NCI-H69 (cell line): ENCODE measurements around the gene PTPN13.

ENCODE experiments used
- DNase-seq: peaks from one replicate; lab custom pipeline; 2025; lab: John Stamatoyannopoulos, UW

Gene PTPN13

GRCh38 chr4:86592553-86593249, 1.4 kb upstream of the PTPN13 start:
- peak; percentile 58 for DNase-seq

DNA sequence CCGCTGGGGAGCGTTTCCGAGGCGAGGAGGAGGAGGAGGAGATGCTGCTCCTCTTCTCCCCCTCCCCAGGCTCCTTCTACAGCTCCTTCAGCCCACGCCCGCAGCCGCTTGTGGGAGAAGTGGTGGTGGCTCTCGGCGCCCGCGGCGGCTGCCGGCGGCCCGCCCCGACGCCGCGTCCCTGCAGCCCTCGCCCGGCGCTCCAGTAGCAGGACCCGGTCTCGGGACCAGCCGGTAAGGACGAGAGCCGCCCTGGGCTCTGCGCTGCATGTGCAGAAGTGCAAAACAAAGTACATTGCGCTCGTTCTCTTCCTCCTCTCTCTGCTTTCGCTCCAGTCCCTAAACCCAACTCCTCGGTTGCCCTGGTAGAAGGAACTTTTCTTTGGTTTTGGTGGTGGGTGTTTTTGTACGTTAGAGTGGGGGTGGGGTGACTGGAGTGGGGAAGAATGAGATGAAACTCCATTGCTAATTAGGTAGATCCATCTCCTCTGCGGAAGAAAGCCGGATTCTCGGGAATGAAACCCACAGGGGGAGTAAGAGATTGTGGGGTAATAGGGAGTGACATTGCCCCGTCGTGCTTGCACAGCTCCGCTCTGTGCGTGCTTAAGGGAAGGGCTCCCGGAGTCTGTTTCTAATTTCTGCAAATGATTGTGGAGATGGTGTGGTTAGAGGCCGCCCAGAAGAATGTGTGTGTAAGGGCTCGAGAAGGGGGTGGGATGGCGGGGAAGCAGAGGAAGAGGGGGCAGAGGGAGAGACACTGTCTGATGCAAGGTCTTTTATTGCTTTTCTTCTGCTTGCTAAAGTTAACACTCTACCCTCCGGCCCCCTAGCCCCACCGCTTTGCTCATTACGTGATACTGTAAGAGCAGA, 677 bp downstream of the PTPN13 start:
- DNase-seq = peak; percentile 74

DNA sequence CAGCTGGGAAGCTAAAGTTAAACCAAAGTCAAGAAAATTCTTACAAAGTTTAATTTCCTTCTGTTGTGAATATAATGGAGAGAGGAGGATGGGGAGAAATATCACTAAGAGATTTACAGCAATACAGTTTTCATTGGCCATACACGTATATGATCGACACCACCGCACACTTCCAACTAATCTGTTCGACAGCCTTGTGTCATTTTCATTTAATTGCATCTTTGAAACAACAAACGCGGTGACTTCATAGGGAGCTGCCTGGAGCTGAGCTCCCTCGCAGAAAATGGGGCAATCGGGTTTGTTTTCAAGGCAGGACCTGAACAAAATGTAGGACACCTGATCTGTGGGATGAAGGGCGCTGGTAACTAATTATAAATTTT, 1.3 kb downstream of the PTPN13 start:
- peak; percentile 63 for DNase-seq

DNA sequence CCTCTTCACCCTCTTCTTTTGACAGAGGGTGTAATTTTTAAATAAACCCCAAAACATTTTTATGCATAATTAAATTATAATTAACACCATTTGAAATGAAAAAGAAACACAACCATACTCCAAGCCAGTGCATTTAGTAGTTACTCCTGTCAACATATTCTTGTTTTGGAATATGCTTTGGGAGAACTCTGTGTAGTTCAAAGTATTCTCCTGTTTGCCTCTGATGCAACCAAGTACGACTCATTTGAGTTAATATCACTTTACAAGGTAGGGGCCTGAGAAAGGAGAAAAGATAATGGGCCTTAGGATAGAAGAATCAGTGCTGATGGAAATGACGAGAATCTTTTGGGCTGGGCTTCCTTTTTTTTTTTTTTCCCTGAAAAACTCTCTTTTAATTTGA, 2.7 kb downstream of the PTPN13 start:
- DNase-seq = peak; percentile 4

DNA sequence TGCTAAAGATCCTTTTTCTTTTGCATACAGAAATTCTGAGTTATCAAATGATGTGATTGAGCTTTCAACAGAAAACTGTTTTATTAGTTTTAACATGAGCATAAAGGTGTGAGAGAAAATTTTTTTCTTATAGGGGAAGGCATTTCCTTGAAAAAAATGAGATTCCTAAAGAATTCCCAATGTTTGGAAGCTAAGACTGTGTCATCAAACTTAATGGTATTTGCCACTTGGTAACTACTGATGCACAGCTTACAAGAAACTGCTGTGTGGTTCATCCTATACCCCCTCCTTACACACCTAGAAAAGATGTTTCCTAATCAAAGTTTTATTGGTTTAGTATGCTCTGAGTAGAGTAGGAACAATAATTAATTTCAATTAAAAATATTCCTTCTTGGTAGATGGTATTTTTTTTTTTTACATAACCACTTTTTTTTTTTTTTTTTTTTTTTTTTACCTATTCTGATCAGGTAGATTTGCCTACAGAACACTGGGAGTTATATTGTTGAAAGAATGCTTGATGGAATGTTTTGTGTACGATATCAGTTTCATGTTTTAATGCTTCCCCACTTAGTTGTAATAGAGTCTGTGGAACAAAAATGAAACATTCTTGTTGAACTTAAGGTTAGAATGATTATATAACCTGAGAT, 6.0 kb downstream of the PTPN13 start:
- DNase-seq = no peak

GRCh38 chr4:86603311-86603885, 9.3 kb downstream of the PTPN13 start:
- DNase-seq = no peak

DNA sequence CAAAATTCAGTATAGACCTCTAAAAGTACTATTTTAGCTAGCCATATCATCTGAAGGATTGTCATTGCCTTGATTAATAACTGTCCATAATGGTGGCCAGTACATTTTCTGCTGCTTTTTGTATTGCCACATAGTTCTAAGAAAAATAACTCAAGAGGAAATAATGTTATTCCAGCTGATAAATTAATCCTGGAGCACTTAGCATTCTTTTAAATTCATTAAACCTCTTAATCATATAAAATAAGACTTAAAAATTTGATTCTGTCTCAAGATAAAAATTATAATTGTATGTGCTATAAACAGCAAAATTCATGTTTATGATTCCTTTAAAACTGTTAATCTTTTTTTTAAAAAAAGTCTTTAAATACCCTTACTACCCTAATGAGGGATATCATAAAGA, 12.7 kb downstream of the PTPN13 start:
- no peak for DNase-seq

- DNase-seq = no peak
Observed at GRCh38 chr4:86608757-86609375, 14.8 kb downstream of the PTPN13 start.

- no peak for DNase-seq
Observed at GRCh38 chr4:86611757-86612156, 17.6 kb downstream of the PTPN13 start.

DNA sequence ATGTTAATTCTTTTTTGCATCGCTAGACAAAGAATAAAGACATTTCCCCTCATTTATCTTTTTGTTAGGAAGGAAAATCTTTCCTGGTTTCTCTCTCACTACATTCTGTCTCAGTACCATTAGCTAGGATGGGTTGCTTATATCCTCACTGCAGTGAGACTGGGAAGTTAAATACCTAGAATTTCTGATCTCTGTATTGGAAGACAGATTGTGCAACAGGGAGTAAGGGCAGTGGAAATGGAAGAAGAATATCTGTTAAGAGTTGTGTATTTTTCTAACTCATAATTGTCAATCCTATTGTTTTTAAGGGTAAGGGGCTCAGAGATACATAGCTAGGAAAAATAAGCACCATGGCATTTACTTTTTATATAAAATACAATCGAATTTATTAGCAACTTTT, 19.6 kb downstream of the PTPN13 start:
- no peak for DNase-seq

DNA sequence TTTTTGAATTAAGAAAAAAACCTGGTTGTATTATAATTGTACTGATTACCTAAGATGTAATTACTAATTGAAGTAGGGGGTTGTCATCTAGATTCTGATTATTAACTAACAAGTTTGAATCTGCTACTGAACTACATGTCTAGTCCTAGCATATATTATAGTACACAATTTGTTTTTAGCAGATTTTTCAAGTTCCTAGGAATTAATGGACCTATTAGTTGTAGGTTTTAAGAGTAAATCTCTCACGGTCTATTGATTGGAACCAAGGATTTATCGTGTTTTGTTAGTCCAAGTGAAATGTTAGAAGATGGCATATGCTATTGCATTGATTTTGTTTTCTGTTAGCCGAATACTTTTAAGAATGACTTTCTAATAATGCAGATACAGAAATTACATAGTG, 20.8 kb downstream of the PTPN13 start:
- DNase-seq = no peak

DNA sequence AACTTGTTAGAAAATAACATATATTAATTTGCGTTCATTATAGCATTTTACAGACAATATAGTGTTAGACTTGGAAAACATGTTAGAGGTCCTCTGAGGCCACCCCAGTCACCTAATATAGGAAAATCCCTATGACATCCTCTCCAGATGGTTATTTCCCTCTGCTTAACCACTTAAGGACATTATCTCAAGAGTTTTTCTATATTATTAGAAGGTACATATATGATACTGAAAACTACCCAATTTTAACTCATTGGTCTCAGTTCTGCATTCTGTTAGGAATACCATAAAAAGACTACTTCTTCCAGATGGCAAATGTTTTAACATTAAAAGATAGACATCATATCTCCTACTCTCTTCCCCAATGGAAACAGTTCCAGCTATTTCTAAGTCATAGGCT, 21.4 kb downstream of the PTPN13 start:
- no peak for DNase-seq

DNA sequence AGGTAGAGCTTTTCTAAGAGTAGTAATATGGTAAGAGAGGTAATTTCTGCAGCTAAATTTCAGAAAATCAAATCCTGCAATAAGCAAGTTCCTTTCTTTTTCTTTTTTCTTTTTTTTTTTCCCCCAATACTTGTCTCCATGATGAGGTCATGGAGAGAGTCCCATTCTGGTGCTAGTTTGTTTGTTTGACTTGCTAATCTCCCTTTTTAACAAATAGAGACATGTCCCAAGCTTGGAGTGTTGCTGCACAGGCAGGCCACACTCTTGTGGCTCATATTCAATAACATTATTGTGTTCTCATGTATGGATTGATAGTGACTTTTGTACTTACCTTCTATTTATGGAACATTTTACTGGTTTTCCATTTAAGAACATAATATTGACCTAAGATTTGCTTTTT, 25.5 kb downstream of the PTPN13 start:
- no peak for DNase-seq

DNA sequence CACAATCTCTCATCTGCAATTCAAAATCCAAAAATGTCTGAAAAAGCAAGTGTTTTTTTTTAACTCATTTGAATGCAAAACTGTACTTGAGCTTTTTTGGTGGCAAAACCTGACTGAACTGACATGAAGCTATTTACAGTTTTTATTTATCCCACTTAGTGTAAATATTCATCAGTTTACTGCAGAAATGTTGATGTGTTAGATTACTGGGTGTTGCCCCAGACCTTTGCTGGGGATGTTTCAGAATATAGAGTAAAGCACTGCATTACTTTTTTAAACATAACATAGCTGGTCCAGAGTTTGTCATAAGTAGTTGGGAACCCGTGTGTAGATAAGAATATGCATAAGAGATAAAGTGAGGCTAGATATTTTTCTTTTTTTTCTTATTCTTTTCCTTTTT, 27.3 kb downstream of the PTPN13 start:
- no peak for DNase-seq

DNA sequence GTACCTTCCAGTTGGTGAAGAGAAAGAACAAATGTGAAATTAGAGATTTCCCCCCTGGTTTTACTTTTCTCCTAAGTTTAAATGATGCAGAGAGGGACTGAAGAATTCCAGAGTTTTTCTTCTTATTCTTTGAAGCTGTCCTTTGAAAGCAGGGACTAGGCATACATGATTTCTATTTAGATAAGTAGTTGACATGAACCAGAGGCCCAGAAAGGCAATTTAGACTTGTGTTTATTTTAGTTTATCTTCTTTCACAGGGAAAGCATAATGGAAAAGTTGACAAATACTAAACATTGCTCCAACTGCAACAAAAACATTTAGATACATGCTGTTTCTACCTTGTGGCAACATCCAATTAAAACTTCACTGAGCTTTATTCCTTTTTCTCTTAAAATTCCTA, 32.0 kb downstream of the PTPN13 start:
- no peak for DNase-seq

GRCh38 chr4:86627462-86628135, 33.5 kb downstream of the PTPN13 start:
- DNase-seq = no peak

DNA sequence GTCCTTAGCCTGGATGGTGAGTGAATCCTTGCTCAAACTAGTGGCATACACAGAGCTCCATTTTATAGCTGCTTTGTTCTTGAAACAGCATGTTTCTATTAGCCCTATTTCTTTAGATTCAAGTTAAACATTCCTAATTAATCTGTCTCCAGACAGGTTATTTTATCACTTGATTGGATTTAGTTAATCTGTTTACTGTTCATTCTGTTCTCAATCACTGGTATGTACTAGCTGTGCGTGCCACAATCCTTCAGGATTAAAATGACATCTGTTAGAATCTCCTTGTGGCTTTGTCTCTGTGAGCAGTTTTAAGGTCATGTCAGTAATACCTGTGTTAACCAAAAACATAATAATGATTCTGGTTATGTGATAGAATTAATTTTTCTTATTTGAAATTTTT, 36.5 kb downstream of the PTPN13 start:
- peak; percentile 3 for DNase-seq

- no peak for DNase-seq
Observed at GRCh38 chr4:86631166-86631565, 37.1 kb downstream of the PTPN13 start.

DNA sequence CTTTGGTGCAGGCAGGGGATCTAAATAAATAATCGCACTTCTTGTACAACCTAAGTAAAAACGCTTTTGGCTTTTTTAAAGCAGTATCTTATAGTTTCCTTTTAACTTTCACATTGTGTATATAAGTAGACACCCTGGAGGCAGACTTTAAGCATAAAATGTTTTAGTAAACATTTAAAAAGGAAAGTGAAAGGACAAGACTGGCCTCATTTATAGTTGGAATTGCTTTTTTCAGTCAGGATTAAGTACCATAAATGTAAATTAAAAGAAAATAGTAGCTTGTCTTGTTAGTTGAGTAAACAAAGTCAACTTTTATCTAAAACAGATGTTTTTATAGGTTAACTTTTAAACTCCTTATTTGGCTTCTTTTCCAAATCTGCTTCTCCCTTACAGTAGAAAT, 39.7 kb downstream of the PTPN13 start:
- no peak for DNase-seq

- DNase-seq = peak; percentile 24
Observed at GRCh38 chr4:86640469-86640868, 46.4 kb downstream of the PTPN13 start.

- DNase-seq = no peak
Observed at GRCh38 chr4:86641516-86642090, 47.5 kb downstream of the PTPN13 start.
